Tibial artery (tissue), 4 donors: ENCODE measurements around the gene GAA.

Experiments used
- DNase-seq, 2 donors: peaks; one replicate each; pipeline ENCODE4 v3.0.0-alpha.2; 2019
- H3K27ac ChIP-seq, 2 donors: fragments of 200-600 bp; sonication (generic) in 1 of 2; 1 replicate in 1 of 2; 2 replicates in 1 of 2; pipeline ENCODE4 v1.5.1; 2018 to 2019; ENCODE audit warnings: mild to moderate bottlenecking in 1 of 2
- H3K27me3 ChIP-seq, 2 donors: fragments of 200-600 bp; sonication (generic) in 1 of 2; one replicate each; pipeline versions ENCODE4 v1.5.1 to v1.6.0; 2016 to 2019
- H3K36me3 ChIP-seq, 3 donors: fragments of 200-600 bp; sonication (generic) in 2 of 3; one replicate each; pipeline ENCODE4 v1.5.1; 2016 to 2019; ENCODE audit warnings: mild to moderate bottlenecking in 2 of 3
- H3K4me1 ChIP-seq, 4 donors: fragments of 200-600 bp; sonication (generic) in 2 of 4; 1 replicate in 3 of 4; 2 replicates in 1 of 4; pipeline ENCODE4 v1.5.1; 2016 to 2019
- H3K4me3 ChIP-seq, 2 donors: fragments of 200-600 bp; sonication (generic) in 1 of 2; 1 replicate in 1 of 2; 2 replicates in 1 of 2; pipeline ENCODE4 v1.5.1; 2018 to 2019; ENCODE audit warnings: mild to moderate bottlenecking in 2 of 2
- H3K9me3 ChIP-seq, 3 donors: fragments of 200-600 bp; sonication (generic) in 1 of 3; one replicate each; pipeline ENCODE4 v1.5.1; 2016 to 2019
- intact Hi-C: fragments of 100-400 bp; cut with DNase I; formaldehyde crosslinking; loops from one replicate; pipeline ENCODE4 v1.15.0; 2023; ENCODE audit warnings: low total_unique reads
- TF ChIP-seq, protein P1 (sequence below), 2 experiments: fragments of 200-600 bp in 1 of 2; fragments of 450-650 bp in 1 of 2; IDR thresholded peaks; one replicate each; pipeline ENCODE4 v1.5.1; 2017 to 2019; ENCODE audit warnings: antibody characterized with exemption in 2 of 2, mild to moderate bottlenecking in 1 of 2, moderate library complexity in 1 of 2

Gene GAA

GRCh38 chr17:80080081-80080480, 21.3 kb upstream of the GAA start:
- TF ChIP-seq, protein P1, sequence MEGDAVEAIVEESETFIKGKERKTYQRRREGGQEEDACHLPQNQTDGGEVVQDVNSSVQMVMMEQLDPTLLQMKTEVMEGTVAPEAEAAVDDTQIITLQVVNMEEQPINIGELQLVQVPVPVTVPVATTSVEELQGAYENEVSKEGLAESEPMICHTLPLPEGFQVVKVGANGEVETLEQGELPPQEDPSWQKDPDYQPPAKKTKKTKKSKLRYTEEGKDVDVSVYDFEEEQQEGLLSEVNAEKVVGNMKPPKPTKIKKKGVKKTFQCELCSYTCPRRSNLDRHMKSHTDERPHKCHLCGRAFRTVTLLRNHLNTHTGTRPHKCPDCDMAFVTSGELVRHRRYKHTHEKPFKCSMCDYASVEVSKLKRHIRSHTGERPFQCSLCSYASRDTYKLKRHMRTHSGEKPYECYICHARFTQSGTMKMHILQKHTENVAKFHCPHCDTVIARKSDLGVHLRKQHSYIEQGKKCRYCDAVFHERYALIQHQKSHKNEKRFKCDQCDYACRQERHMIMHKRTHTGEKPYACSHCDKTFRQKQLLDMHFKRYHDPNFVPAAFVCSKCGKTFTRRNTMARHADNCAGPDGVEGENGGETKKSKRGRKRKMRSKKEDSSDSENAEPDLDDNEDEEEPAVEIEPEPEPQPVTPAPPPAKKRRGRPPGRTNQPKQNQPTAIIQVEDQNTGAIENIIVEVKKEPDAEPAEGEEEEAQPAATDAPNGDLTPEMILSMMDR (IDR thresholded peaks at IDR 0.05), result no peak
- peaks cover 0 to 9% (median 7%) of the 10 kb centered on the region in 4 donors for H3K4me1 ChIP-seq
- H3K27ac ChIP-seq, result no peak overlapping the region
- intact Hi-C loops, result no loop called here
- no peaks in the 10 kb centered on the region for H3K9me3 ChIP-seq
- no peak for DNase-seq
- no peaks in the 10 kb centered on the region for H3K27me3 ChIP-seq
- H3K4me3 ChIP-seq, result no peak overlapping the region
- H3K36me3 ChIP-seq, result peaks cover 0 to 5% (median 0%) of the 10 kb centered on the region in 3 donors

GRCh38 chr17:80081596-80081995, 19.8 kb upstream of the GAA start:
- H3K27me3 ChIP-seq, result no peaks in the 10 kb centered on the region
- no peaks in the 10 kb centered on the region for H3K9me3 ChIP-seq
- peaks cover 0 to 5% (median 0%) of the 10 kb centered on the region in 3 donors for H3K36me3 ChIP-seq
- H3K4me1 ChIP-seq, result peaks cover 0 to 9% (median 7%) of the 10 kb centered on the region in 4 donors
- H3K27ac ChIP-seq, result no peak overlapping the region
- DNase-seq, result no peak
- TF ChIP-seq, protein P1 (IDR thresholded peaks at IDR 0.05), result no peak
- H3K4me3 ChIP-seq, result no peak overlapping the region
- intact Hi-C loops, result no loop called here

- peak overlapping the region in 1 of 2 donors; percentile 15 for H3K27ac ChIP-seq
- no peaks in the 10 kb centered on the region for H3K9me3 ChIP-seq
- peak; percentile 77 to 81 for DNase-seq
- H3K27me3 ChIP-seq, result no peaks in the 10 kb centered on the region
- TF ChIP-seq, protein P1 (IDR thresholded peaks at IDR 0.05), result peak; percentile 68 to 82
- H3K4me1 ChIP-seq, result peaks cover 0 to 9% (median 7%) of the 10 kb centered on the region in 4 donors
- no peak overlapping the region for H3K4me3 ChIP-seq
- peaks cover 0 to 5% (median 0%) of the 10 kb centered on the region in 3 donors for H3K36me3 ChIP-seq
- intact Hi-C loops, result no loop called here
These were observed 18.8 kb upstream of the GAA start for GRCh38 chr17:80082403-80083135.

GRCh38 chr17:80083136-80083661, 18.2 kb upstream of the GAA start:
- TF ChIP-seq, protein P1 (IDR thresholded peaks at IDR 0.05), result no peak
- H3K27ac ChIP-seq, result no peak overlapping the region
- no peaks in the 10 kb centered on the region for H3K9me3 ChIP-seq
- H3K36me3 ChIP-seq, result peaks cover 0 to 5% (median 0%) of the 10 kb centered on the region in 3 donors
- intact Hi-C loops, result no loop called here
- peaks cover 0 to 9% (median 7%) of the 10 kb centered on the region in 4 donors for H3K4me1 ChIP-seq
- H3K27me3 ChIP-seq, result no peaks in the 10 kb centered on the region
- H3K4me3 ChIP-seq, result no peak overlapping the region
- no peak for DNase-seq

GRCh38 chr17:80084773-80085172, 16.6 kb upstream of the GAA start:
- TF ChIP-seq, protein P1 (IDR thresholded peaks at IDR 0.05), result no peak
- no peaks in the 10 kb centered on the region for H3K27me3 ChIP-seq
- H3K4me3 ChIP-seq, result no peak overlapping the region
- no peak overlapping the region for H3K27ac ChIP-seq
- no peak for DNase-seq
- no peaks in the 10 kb centered on the region for H3K9me3 ChIP-seq
- peaks cover 0 to 9% (median 7%) of the 10 kb centered on the region in 4 donors for H3K4me1 ChIP-seq
- intact Hi-C loops, result no loop called here
- peaks cover 0 to 8% (median 0%) of the 10 kb centered on the region in 3 donors for H3K36me3 ChIP-seq
